K562 (cell line): ENCODE data around the gene NOBOX. TPM values are rescaled to one million over a fixed set of nuclear protein-coding genes. Genes with fewer than 3 reads are reported as not detected.
A peak's percentile ranks its signal among the peaks of the same experiment; 100 is the strongest.

Experiments
- ATAC-seq: fragments of 200-7000 bp; cut with Tn5 transposase; 3 replicates; pipeline ENCODE4 v1.9.1; 2020; ENCODE audit warnings: moderate library complexity
- BruUV-seq: library from RNA; stranded (reverse); fragments of 400-500 nt; replicated peaks from 2 replicates; lab custom pipeline; 2021; lab: Mats Ljungman, UMichigan
- CTCF ChIA-PET: fragments of 300-600 bp; formaldehyde crosslinking; extraction: SDS; loops from one replicate; lab custom pipeline; 2021; ENCODE audit warnings: low intra/inter-chr PET ratio; lab: Yijun Ruan, JAX
- POLR2A ChIA-PET: fragments of 300-600, 350-650 bp; sonication (Branson Sonifier 250); formaldehyde crosslinking; extraction: SDS; loops from one replicate; lab custom pipeline; 2021; ENCODE audit warnings: antibody characterized with exemption, inconsistent platforms; lab: Yijun Ruan, JAX
- DNase-seq, 4 experiments: peaks; one replicate each; pipeline versions ENCODE4 v3.0.0 to v3.0.0-alpha.2; 2011 to 2018; ENCODE audit warnings: low spot score in 3 of 4, mixed read lengths in 3 of 4; ENCODE audit errors: extremely low read depth in 1 of 4
- FAIRE-seq: peaks from 2 replicates; lab custom pipeline; 2011; peaks lifted over from hg19 to GRCh38; lab: Jason Lieb, UNC
- H2AFZ ChIP-seq: 2 replicates; pipeline ENCODE4 v1.6.0; 2011; ENCODE audit warnings: low read depth, low read length, control low read depth, inconsistent platforms
- H3K27ac ChIP-seq: fragments of 200-600 bp; 3 replicates; pipeline ENCODE4 v1.8.0; 2011; ENCODE audit warnings: low read depth, mild to moderate bottlenecking, control low read depth, inconsistent platforms, low read length, moderate library complexity, mixed read lengths; ENCODE audit errors: extremely low read depth
- H3K27me3 ChIP-seq, 2 experiments: fragments of 300-600 bp in 1 of 2; 2 replicates in 1 of 2; 3 replicates in 1 of 2; pipeline versions ENCODE4 v1.6.0 to v1.8.0; 2011; ENCODE audit warnings: inconsistent platforms in 2 of 2, low read length in 2 of 2, mild to moderate bottlenecking in 1 of 2, mixed read lengths in 1 of 2, moderate library complexity in 1 of 2; ENCODE audit not compliant: control insufficient read depth in 2 of 2, insufficient read depth in 2 of 2
- H3K36me3 ChIP-seq: fragments of 300-600 bp; 3 replicates; pipeline ENCODE4 v1.8.0; 2011; ENCODE audit warnings: mild to moderate bottlenecking, low read length, inconsistent platforms; ENCODE audit not compliant: control insufficient read depth, insufficient read depth
- H3K4me1 ChIP-seq, 2 experiments: fragments of 200-600 bp in 1 of 2; replicated peaks in 1 of 2; 2 replicates in 1 of 2; 3 replicates in 1 of 2; pipeline versions ENCODE4 v1.5.1 to v1.8.0; 2011; ENCODE audit warnings: inconsistent platforms in 2 of 2, low read length in 2 of 2, mild to moderate bottlenecking in 1 of 2, mixed read lengths in 1 of 2, moderate library complexity in 1 of 2; ENCODE audit not compliant: control insufficient read depth in 2 of 2, insufficient read depth in 2 of 2
- H3K4me2 ChIP-seq: 2 replicates; pipeline ENCODE4 v1.6.1; 2011; ENCODE audit warnings: low read length, control low read depth, inconsistent platforms, mixed read lengths; ENCODE audit not compliant: insufficient read depth
- H3K4me3 ChIP-seq: fragments of 200-600 bp; sonication (generic), shearing (Covaris generic); 2 replicates; pipeline ENCODE4 v1.5.1; 2016; ENCODE audit warnings: control low read depth, inconsistent platforms
- H3K79me2 ChIP-seq: fragments of 200-600 bp; 3 replicates; pipeline ENCODE4 v1.8.0; 2011; ENCODE audit warnings: low read length, inconsistent platforms; ENCODE audit not compliant: control insufficient read depth, insufficient read depth
- H3K9ac ChIP-seq, 2 experiments: 2 replicates each; pipeline versions ENCODE4 v1.6.0 to v1.6.1; 2011; ENCODE audit warnings: low read depth in 2 of 2, low read length in 2 of 2, control low read depth in 1 of 2, inconsistent platforms in 1 of 2, mild to moderate bottlenecking in 1 of 2, mixed read lengths in 1 of 2; ENCODE audit not compliant: insufficient read depth in 1 of 2
- H3K9me1 ChIP-seq: one replicate; pipeline ENCODE4 v1.6.0; 2011; ENCODE audit warnings: inconsistent platforms, mild to moderate bottlenecking, low read length, moderate library complexity; ENCODE audit not compliant: control insufficient read depth, insufficient read depth
- H3K9me3 ChIP-seq: replicated peaks from 2 replicates; pipeline ENCODE4 v1.5.1; 2011; ENCODE audit warnings: low read depth, low read length, inconsistent platforms; ENCODE audit not compliant: control insufficient read depth, insufficient read depth
- H4K20me1 ChIP-seq: replicated peaks from 2 replicates; pipeline ENCODE4 v1.6.1; 2011; ENCODE audit warnings: low read length, inconsistent platforms, mixed read lengths; ENCODE audit not compliant: control insufficient read depth, insufficient read depth
- CTCF ChIP-seq, 3 experiments: IDR thresholded peaks in 2 of 3; conservative IDR thresholded peaks in 1 of 3; 2 replicates each; pipeline ENCODE4 v1.5.1; 2011 to 2012; ENCODE audit warnings: low read length in 3 of 3, mild to moderate bottlenecking in 3 of 3, control low read depth in 2 of 3, improper control_type of control experiment in 1 of 3, inconsistent platforms in 1 of 3, low read depth in 1 of 3, mixed read lengths in 1 of 3, moderate library complexity in 1 of 3; ENCODE audit not compliant: insufficient read depth in 2 of 3
- FOXK2 ChIP-seq, 2 experiments: fragments of 450-650 bp; IDR thresholded peaks in 1 of 2; conservative IDR thresholded peaks in 1 of 2; 2 replicates each; pipeline ENCODE4 v1.6.1; 2016; ENCODE audit warnings: low read depth in 2 of 2, mild to moderate bottlenecking in 1 of 2
- JUND ChIP-seq, 2 experiments: IDR thresholded peaks; 2 replicates in 1 of 2; 3 replicates in 1 of 2; pipeline ENCODE4 v1.6.1; 2011; ENCODE audit warnings: borderline replicate concordance in 2 of 2, low read depth in 2 of 2, low read length in 2 of 2, improper control_type of control experiment in 1 of 2, missing biosample characterization in 1 of 2, missing genetic modification characterization in 1 of 2, missing genetic modification reagents in 1 of 2
- MAFF ChIP-seq: IDR thresholded peaks from 2 replicates; pipeline ENCODE4 v1.6.1; 2012; ENCODE audit warnings: low read length, improper control_type of control experiment
- RAD21 ChIP-seq, 2 experiments: fragments of 250-450 bp in 1 of 2; fragments of 450-650 bp in 1 of 2; sonication (Bioruptor Pico) in 1 of 2; formaldehyde crosslinking in 1 of 2; IDR thresholded peaks in 1 of 2; conservative IDR thresholded peaks in 1 of 2; 2 replicates each; pipeline versions ENCODE4 v1.4.0 to v1.8.0; 2020 to 2022; ENCODE audit warnings: mild to moderate bottlenecking in 2 of 2, moderate library complexity in 1 of 2
- ZNF384 ChIP-seq: IDR thresholded peaks from 2 replicates; pipeline ENCODE4 v1.6.1; 2012; ENCODE audit warnings: low read depth, low read length, improper control_type of control experiment
- WGBS: fragments of 100-300 bp; shearing (Covaris generic); methylation state at CpG from one replicate; pipeline ENCODE4 v1.1.6; 2016; ENCODE audit warnings: low coverage, mixed read lengths; ENCODE audit not compliant: insufficient coverage; ENCODE audit errors: missing lambda C conversion rate; 5-methylcytosine and 5-hydroxymethylcytosine counted together
- in situ Hi-C: fragments of 300-500 bp; cut with MboI; formaldehyde crosslinking; loops from 4 replicates; pipeline ENCODE4 v1.15.0; 2018; ENCODE audit warnings: inconsistent platforms, mixed read lengths
- intact Hi-C: fragments of 100-400 bp; cut with micrococcal nuclease; formaldehyde crosslinking; loops from 2 replicates; pipeline ENCODE4 v1.14.2; 2022
- polyA plus RNA-seq, 8 experiments: library from polyadenylated mRNA; depleted of rRNA in 4 of 8; stranded (reverse) in 5 of 8; unstranded in 3 of 8; fragments of >200 nt; fragmentation: Nextera tagmentation in 2 of 8; fragmentation: Illumina TruSeq in 1 of 8; extraction: Ambion mirVana in 2 of 8; extraction: Trizol in 1 of 8; gene quantifications; 2 replicates each; pipeline versions ENCODE4 v1.2.1 to v1.2.3, GENCODE V29; 2011 to 2014; ENCODE audit warnings: inconsistent platforms in 1 of 8, missing spikeins in 1 of 8
- total RNA-seq, 7 experiments: library from RNA; depleted of rRNA in 6 of 7; stranded (reverse); fragments of >200 nt in 6 of 7; fragmentation: Illumina TruSeq in 2 of 7; extraction: Trizol in 2 of 7; gene quantifications; 2 replicates each; pipeline versions ENCODE4 v1.2.1 to v1.2.3, GENCODE V29; 2011 to 2021; ENCODE audit warnings: low replicate concordance in 1 of 7
- TF ChIP-seq, protein P1 (sequence below), 2 experiments: fragments of 450-650 bp; formaldehyde crosslinking in 1 of 2; IDR thresholded peaks; 2 replicates each; pipeline versions ENCODE4 v1.4.0 to v1.6.1; 2014 to 2020; ENCODE audit warnings: mild to moderate bottlenecking in 2 of 2, borderline replicate concordance in 1 of 2, low read depth in 1 of 2
- TF ChIP-seq, protein P2 (sequence below): fragments of 450-650 bp; formaldehyde crosslinking; IDR thresholded peaks from 2 replicates; pipeline ENCODE4 v1.4.0; 2020; ENCODE audit warnings: mild to moderate bottlenecking, moderate library complexity

Gene NOBOX
- total and polyA plus RNA-seq, 9 of the 15 experiments (the other 6 are each of a cell fraction or from before 2014, with no cell fraction given), result not detected

DNA sequence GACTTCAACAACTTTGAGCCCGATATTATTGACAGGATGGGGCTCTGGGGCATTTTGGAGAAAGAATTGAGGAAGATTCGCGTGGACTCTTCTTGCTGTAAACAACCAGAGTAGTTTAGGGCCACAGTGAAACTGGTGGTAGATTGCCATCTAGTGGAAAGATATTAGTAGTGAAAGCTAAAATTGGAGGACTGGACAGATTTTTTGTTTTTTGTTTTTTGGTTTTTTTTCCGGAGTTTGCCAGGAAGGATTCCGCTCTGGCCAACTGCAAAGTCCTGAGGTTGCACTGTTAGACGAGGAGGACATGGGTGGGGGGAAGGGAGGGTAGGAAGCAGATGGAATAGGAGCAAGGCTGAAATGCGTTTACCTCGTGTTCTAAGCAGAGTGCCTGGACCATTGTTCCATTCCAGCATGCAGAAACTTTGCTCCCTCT is 11.7 kb downstream of the NOBOX start:
- 3% methylated on average over 8 of the region's 8 CpGs for WGBS
- ATAC-seq, result peak; percentile 94
- TF ChIP-seq JUND (IDR thresholded peaks at IDR 0.05; ENCODE audit: borderline replicate concordance, low read depth, low read length) (peak; percentile 25; the same call in 1 of the 2 replicates), JUND (tag; IDR thresholded peaks at IDR 0.05; ENCODE audit: borderline replicate concordance, low read depth, low read length) (no peak), FOXK2 (conservative IDR thresholded peaks at IDR 0.05 in 1 of 2, IDR thresholded peaks at IDR 0.05 in 1 of 2; ENCODE audit: low read depth in 2 of 2) (peak; percentile 93 to 94), RAD21 (CRISPR knock-in tag; conservative IDR thresholded peaks at IDR 0.05 in 1 of 2, IDR thresholded peaks at IDR 0.05 in 1 of 2) (peak; percentile 84 to 88), MAFF (no peak), CTCF (IDR thresholded peaks at IDR 0.05 in 2 of 3, conservative IDR thresholded peaks at IDR 0.05 in 1 of 3; ENCODE audit: insufficient read depth in 2 of 3, low read depth in 1 of 3, low read length in 3 of 3) (peak; percentile 65 to 92 (median 73); a peak in 5 of 6 replicates), ZNF384 (peak; percentile 44; the same call in 1 of the 2 replicates)
- TF ChIP-seq, protein P1, sequence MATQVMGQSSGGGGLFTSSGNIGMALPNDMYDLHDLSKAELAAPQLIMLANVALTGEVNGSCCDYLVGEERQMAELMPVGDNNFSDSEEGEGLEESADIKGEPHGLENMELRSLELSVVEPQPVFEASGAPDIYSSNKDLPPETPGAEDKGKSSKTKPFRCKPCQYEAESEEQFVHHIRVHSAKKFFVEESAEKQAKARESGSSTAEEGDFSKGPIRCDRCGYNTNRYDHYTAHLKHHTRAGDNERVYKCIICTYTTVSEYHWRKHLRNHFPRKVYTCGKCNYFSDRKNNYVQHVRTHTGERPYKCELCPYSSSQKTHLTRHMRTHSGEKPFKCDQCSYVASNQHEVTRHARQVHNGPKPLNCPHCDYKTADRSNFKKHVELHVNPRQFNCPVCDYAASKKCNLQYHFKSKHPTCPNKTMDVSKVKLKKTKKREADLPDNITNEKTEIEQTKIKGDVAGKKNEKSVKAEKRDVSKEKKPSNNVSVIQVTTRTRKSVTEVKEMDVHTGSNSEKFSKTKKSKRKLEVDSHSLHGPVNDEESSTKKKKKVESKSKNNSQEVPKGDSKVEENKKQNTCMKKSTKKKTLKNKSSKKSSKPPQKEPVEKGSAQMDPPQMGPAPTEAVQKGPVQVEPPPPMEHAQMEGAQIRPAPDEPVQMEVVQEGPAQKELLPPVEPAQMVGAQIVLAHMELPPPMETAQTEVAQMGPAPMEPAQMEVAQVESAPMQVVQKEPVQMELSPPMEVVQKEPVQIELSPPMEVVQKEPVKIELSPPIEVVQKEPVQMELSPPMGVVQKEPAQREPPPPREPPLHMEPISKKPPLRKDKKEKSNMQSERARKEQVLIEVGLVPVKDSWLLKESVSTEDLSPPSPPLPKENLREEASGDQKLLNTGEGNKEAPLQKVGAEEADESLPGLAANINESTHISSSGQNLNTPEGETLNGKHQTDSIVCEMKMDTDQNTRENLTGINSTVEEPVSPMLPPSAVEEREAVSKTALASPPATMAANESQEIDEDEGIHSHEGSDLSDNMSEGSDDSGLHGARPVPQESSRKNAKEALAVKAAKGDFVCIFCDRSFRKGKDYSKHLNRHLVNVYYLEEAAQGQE (IDR thresholded peaks at IDR 0.05; ENCODE audit: borderline replicate concordance), result peak; percentile 69; the same call in 1 of the 2 replicates
- TF ChIP-seq, protein P1 (CRISPR knock-in tag; IDR thresholded peaks at IDR 0.05; ENCODE audit: low read depth), result no peak
- TF ChIP-seq, protein P2, sequence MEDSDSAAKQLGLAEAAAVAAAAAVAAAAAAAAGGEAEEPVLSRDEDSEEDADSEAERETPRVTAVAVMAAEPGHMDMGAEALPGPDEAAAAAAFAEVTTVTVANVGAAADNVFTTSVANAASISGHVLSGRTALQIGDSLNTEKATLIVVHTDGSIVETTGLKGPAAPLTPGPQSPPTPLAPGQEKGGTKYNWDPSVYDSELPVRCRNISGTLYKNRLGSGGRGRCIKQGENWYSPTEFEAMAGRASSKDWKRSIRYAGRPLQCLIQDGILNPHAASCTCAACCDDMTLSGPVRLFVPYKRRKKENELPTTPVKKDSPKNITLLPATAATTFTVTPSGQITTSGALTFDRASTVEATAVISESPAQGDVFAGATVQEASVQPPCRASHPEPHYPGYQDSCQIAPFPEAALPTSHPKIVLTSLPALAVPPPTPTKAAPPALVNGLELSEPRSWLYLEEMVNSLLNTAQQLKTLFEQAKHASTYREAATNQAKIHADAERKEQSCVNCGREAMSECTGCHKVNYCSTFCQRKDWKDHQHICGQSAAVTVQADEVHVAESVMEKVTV (CRISPR knock-in tag), result peak; percentile 66

More for the DNA sequence above, 11.7 kb downstream of the NOBOX start:
- CTCF ChIA-PET, result no interaction called here
- POLR2A ChIA-PET, result no interaction called here
- no TSS peak for BruUV-seq
- no peak overlapping the region for H3K9ac ChIP-seq
- H3K9me1 ChIP-seq, result no peaks in the 10 kb centered on the region
- no peaks in the 10 kb centered on the region for H3K36me3 ChIP-seq
- FAIRE-seq (peak; percentile 72), DNase-seq (peak; percentile 56 to 67 (median 61))
- no peak overlapping the region for H3K27ac ChIP-seq
- in situ Hi-C loops, result no loop called here
- no peaks in the 10 kb centered on the region for H3K4me1 ChIP-seq
- no peaks in the 10 kb centered on the region for H3K9me3 ChIP-seq
- H3K4me2 ChIP-seq, result no peak overlapping the region
- no peaks in the 10 kb centered on the region for H3K79me2 ChIP-seq
- H4K20me1 ChIP-seq, result no peaks in the 10 kb centered on the region
- no peaks in the 10 kb centered on the region; a peak in 1 of 5 replicates for H3K27me3 ChIP-seq
- intact Hi-C loops, result loop anchor here (5.0 to 10.0 kb wide), 2 partner anchors 217 to 655 kb away; no protein-coding TSS in a partner anchor
- H3K4me3 ChIP-seq, result no peak overlapping the region
- peak overlapping the region; percentile 41; the same call in 1 of the 2 replicates for H2AFZ ChIP-seq
